GM21737 (cell line): ENCODE measurements around the gene CCDC141.

Experiments used
- ATAC-seq: cut with Tn5 transposase; IDR thresholded peaks from one replicate; pipeline ENCODE4 v1.9.1; 2021; ENCODE audit warnings: mild to moderate bottlenecking, moderate library complexity; ENCODE audit not compliant: unreplicated experiment

Gene CCDC141

DNA sequence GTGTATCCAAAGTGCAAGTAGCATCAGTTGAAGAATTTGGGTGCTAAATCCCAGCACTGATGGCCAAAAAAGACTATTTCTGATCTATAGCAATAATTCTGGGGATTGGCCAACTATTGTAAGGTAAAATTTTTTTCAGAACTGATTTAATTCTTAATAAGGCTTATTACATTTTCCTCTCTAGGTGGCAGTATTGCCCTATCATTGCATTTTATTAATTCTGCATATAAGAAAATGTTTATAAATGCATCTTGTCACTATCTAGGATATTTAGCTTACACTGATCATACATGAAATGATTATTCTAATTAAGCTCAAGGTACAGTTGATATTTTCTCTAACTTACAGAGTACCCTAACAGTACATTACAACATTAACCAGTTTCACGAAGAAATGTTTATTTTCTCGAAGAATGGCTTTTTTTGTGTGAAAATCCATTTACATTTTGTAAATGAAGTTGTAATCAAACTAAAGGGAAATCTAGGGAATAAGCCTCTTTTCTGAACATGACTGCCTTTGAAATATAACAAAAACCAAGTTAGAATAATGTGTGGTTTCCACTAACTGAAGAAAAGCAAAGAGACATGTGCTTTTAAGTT lies 253.8 kb downstream of the CCDC141 start:
- ATAC-seq: no peak

DNA sequence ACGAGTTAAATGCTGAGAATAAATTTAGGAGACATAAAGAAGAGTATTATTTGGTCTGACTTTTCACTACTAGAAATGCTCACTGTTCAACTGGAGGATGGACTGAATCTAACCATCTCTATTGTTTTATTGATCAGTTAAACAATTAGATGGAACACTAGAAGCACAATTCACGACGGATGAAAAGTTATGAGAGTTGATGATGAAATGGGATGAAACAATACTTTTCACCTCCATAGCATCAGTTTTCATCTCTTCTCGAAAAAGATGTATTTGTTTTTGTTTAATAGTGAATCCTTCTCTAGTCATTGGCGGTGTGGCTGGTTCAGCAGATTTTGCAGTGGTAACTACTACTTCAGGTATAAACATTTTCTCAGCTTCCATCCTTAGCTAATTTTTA lies 262.0 kb downstream of the CCDC141 start:
- ATAC-seq: no peak

DNA sequence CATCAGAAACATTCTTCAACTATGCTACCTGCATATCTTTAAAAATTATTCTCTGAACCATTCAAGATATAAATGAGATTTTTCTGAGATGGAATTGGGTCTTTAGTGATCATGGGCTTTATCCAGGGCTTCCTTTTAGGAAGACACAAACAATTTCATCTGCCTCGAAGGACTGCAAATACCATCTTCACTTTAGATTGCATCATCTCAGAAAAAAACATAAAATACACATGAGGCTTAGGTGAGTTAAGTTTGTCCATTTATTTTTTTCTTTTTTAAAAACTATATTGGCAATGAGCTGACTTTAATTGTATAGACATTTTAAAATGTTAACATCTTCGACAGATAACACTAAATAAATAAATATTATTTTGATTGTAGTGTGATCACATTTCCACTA lies 262.8 kb downstream of the CCDC141 start:
- no peak for ATAC-seq

DNA sequence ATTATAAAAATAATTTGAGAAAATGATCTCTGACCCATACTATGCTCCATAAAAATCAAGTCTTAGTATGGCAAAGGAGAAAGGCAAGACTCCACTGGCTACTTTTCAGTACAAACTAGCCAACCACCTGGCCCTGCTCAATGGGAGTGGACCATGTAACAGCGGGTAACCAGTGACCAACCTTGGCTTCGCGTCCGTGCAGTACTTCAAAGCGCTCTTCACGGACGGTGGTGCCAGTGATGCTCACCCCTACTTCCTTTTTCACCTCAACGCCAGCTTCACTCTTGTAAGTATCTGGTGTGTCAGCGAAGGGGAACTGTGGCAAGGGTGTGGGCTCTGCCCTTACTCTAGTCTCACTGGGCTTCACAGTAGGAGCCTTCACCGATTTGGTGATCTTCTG lies 266.0 kb downstream of the CCDC141 start:
- ATAC-seq: no peak

DNA sequence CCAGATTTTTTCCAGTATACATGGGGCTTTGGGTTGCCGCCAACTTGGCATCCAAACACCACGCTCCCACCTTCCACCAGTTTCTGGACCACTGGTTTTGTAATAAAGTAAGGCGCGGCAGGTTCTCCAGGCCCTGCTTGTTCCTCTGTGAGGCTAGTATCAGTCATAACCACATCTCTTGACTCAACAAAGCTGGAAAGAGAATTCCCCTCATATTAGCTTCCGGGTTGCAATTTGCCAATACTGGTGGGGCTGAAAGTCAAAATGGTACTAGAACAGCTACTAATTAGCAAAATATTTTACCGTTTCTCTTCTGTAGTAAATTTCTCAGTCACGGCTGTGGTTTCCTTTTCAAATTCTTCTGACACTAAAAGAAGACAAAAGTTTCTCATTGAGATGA lies 267.7 kb downstream of the CCDC141 start:
- no peak for ATAC-seq
